Osteocyte (in vitro differentiated cells): Measurements from ENCODE around the gene SLC39A9. TPM values are rescaled to one million over a fixed set of nuclear protein-coding genes. Genes with fewer than 3 reads are reported as not detected.

Source experiments
- DNase-seq: peaks from one replicate; pipeline ENCODE4 v3.0.0; 2021; ENCODE audit warnings: mixed read lengths; ENCODE audit not compliant: unreplicated experiment; ENCODE audit errors: extremely low spot score
- H3K27ac Mint-ChIP-seq: one replicate; pipeline ENCODE4 v1.8.0; 2021; ENCODE audit warnings: mild to moderate bottlenecking, mixed read lengths; ENCODE audit not compliant: unreplicated experiment
- H3K27me3 Mint-ChIP-seq: one replicate; pipeline ENCODE4 v1.8.0; 2021; ENCODE audit warnings: mixed read lengths; ENCODE audit not compliant: unreplicated experiment
- H3K36me3 Mint-ChIP-seq: one replicate; pipeline ENCODE4 v1.8.0; 2021; ENCODE audit warnings: mixed read lengths; ENCODE audit not compliant: unreplicated experiment
- H3K4me1 Mint-ChIP-seq: one replicate; pipeline ENCODE4 v1.8.0; 2021; ENCODE audit warnings: mixed read lengths; ENCODE audit not compliant: unreplicated experiment
- H3K4me3 Mint-ChIP-seq: one replicate; pipeline ENCODE4 v1.8.0; 2021; ENCODE audit warnings: mild to moderate bottlenecking, moderate library complexity, mixed read lengths; ENCODE audit not compliant: unreplicated experiment
- H3K9me3 Mint-ChIP-seq: one replicate; pipeline ENCODE4 v1.8.0; 2021; ENCODE audit warnings: mixed read lengths; ENCODE audit not compliant: unreplicated experiment
- CTCF ChIP-seq: fragments of 200-600 bp; sonication (generic); IDR thresholded peaks from 2 replicates; pipeline ENCODE4 v1.5.0; 2021; ENCODE audit warnings: antibody characterized with exemption, mild to moderate bottlenecking, moderate library complexity
- long read RNA-seq: library from polyadenylated mRNA; unstranded; transcript quantifications from one replicate; pipeline ENCODE4 v2.0.0, GENCODE V29; 2021
- total RNA-seq: library from RNA; stranded (reverse); gene quantifications from 2 replicates; pipeline ENCODE4 v1.2.1, GENCODE V29; 2021

Gene SLC39A9
- 72.8 and 76.9 TPM in 2 replicates for total RNA-seq
- long read RNA-seq, full-length matches to known transcripts: 21 of 91 reads
- long read RNA-seq, partial matches to known transcripts: 14 of 91 reads
- long read RNA-seq, other reads (novel, unspliced or antisense): 56 of 91 reads

GRCh38 chr14:69398053-69398817 is at the start of gene SLC39A9, which contains the start of gene ERH:
Gene SLC39A9, plus strand, starts transcription at chr14:69398692. Its CDS starts 678 bp downstream, at chr14:69399370.
Gene ERH, minus strand, starts transcription at chr14:69398299. Its CDS starts 66 bp downstream, at chr14:69398233.
- Mint-ChIP-seq H3K27ac (peak within 1 kb of the TSS; percentile 100), H3K36me3 (peaks cover 22% of the 10 kb centered on the region), H3K4me1 (peaks cover 53% of the 10 kb centered on the region), H3K9me3 (no peaks in the 10 kb centered on the region), H3K27me3 (no peaks in the 10 kb centered on the region), H3K4me3 (peak within 1 kb of the TSS; percentile 95)
- no peak for TF ChIP-seq CTCF
- peak; percentile 96 for DNase-seq

GRCh38 chr14:69349091-69349777 is 49.3 kb upstream of the SLC39A9 start:
- no peaks in the 10 kb centered on the region for H3K9me3 Mint-ChIP-seq
- no peak for TF ChIP-seq CTCF

GRCh38 chr14:69350892-69351291 is 47.6 kb upstream of the SLC39A9 start:
- no peak overlapping the region for H3K27ac Mint-ChIP-seq
- H3K9me3 Mint-ChIP-seq: no peaks in the 10 kb centered on the region
- no peak overlapping the region for H3K4me3 Mint-ChIP-seq
- no peak for DNase-seq
- H3K27me3 Mint-ChIP-seq: no peaks in the 10 kb centered on the region
- peaks cover 6% of the 10 kb centered on the region for H3K4me1 Mint-ChIP-seq
- TF ChIP-seq CTCF: no peak
- no peaks in the 10 kb centered on the region for H3K36me3 Mint-ChIP-seq

More at GRCh38 chr14:69349091-69349777, 49.3 kb upstream of the SLC39A9 start:
- no peaks in the 10 kb centered on the region for H3K27me3 Mint-ChIP-seq
- no peaks in the 10 kb centered on the region for H3K36me3 Mint-ChIP-seq
- no peak overlapping the region for H3K4me3 Mint-ChIP-seq
- H3K27ac Mint-ChIP-seq: no peak overlapping the region
- peaks cover under 1% of the 10 kb centered on the region for H3K4me1 Mint-ChIP-seq
- DNase-seq: no peak

GRCh38 chr14:69351385-69351784 is 47.1 kb upstream of the SLC39A9 start:
- no peaks in the 10 kb centered on the region for H3K27me3 Mint-ChIP-seq
- H3K9me3 Mint-ChIP-seq: no peaks in the 10 kb centered on the region
- no peak overlapping the region for H3K27ac Mint-ChIP-seq
- peaks cover 10% of the 10 kb centered on the region for H3K4me1 Mint-ChIP-seq
- no peaks in the 10 kb centered on the region for H3K36me3 Mint-ChIP-seq
- no peak for DNase-seq
- H3K4me3 Mint-ChIP-seq: no peak overlapping the region
- TF ChIP-seq CTCF: no peak

GRCh38 chr14:69351911-69352310 is 46.6 kb upstream of the SLC39A9 start:
- Mint-ChIP-seq H3K4me1 (peaks cover 10% of the 10 kb centered on the region), H3K4me3 (no peak overlapping the region), H3K27ac (no peak overlapping the region), H3K9me3 (no peaks in the 10 kb centered on the region), H3K27me3 (no peaks in the 10 kb centered on the region), H3K36me3 (no peaks in the 10 kb centered on the region)
- DNase-seq: no peak
- no peak for TF ChIP-seq CTCF
